Measurements from ENCODE around the gene SUGCT. TPM values are rescaled to one million over a fixed set of nuclear protein-coding genes. Genes with fewer than 3 reads are reported as not detected.

SUGCT gene
- total and polyA plus RNA-seq, 7 donors, result 2.4 to 7.3 (median 3.2) TPM

- Histone ChIP-seq H3K36me3 (ENCODE audit: insufficient read depth in 1 of 2, low read depth in 1 of 2) (no peaks in the 10 kb centered on the region), H3K4me3 (no peak overlapping the region), H3K9me3 (no peaks in the 10 kb centered on the region), H3K4me1 (no peaks in the 10 kb centered on the region), H3K27ac (no peak overlapping the region), H3K27me3 (ENCODE audit: insufficient read depth in 3 of 3, low read length in 2 of 3) (no peaks in the 10 kb centered on the region)
- 23 to 38% (median 31%) methylated on average over 5 of the region's 5 CpGs for WGBS, 3 donors
- DNase-seq, result no peak
- no peak for ATAC-seq
- intact Hi-C loops (cut with DNase I), result no loop called here
- TF ChIP-seq CTCF (IDR thresholded peaks at IDR 0.05), result no peak
Measured at GRCh38 chr7:40583667-40584444, 449.1 kb downstream of the SUGCT start.

GRCh38 chr7:40584667-40585433 is 450.0 kb downstream of the SUGCT start:
- whole genome bisulfite sequencing, 3 donors, result 81 to 84% (median 82%) methylated on average over 4 of the region's 4 CpGs
- Histone ChIP-seq H3K4me3 (no peak overlapping the region), H3K27ac (no peak overlapping the region), H3K36me3 (ENCODE audit: insufficient read depth in 1 of 2, low read depth in 1 of 2) (no peaks in the 10 kb centered on the region), H3K27me3 (ENCODE audit: insufficient read depth in 3 of 3, low read length in 2 of 3) (no peaks in the 10 kb centered on the region), H3K4me1 (no peaks in the 10 kb centered on the region), H3K9me3 (no peaks in the 10 kb centered on the region)
- no peak for TF ChIP-seq CTCF (IDR thresholded peaks at IDR 0.05)
- ATAC-seq, result no peak
- intact Hi-C loops (cut with DNase I), result no loop called here
- no peak for DNase-seq

DNA sequence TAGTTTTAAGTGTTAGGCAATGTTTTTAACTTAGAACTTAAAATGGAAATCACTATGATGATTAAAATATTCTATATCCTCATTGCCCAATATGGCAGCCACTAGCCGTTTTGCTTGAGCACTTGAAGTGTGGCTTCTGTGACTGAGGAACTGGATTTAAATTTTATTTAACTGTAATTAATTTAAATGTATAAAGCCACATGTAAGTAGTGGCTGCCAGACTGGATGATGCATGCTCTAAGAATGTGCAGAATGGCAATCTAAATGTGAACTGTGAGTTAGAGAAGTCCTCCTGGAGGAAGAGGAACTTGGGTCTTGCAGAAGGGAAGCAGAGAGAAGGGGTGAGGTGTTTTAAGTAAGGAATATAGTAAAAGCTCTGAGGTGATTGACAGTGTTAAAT is 451.4 kb downstream of the SUGCT start:
- no peaks in the 10 kb centered on the region for H3K36me3 ChIP-seq (ENCODE audit: insufficient read depth in 1 of 2, low read depth in 1 of 2)
- H3K9me3 ChIP-seq, result no peaks in the 10 kb centered on the region
- intact Hi-C loops (cut with DNase I), result no loop called here
- no peaks in the 10 kb centered on the region for H3K4me1 ChIP-seq
- ATAC-seq (no peak), DNase-seq (no peak)
- 85 to 100% (median 93%) methylated on average over 1 of the region's 1 CpG for WGBS, 3 donors
- no peak overlapping the region for H3K27ac ChIP-seq
- H3K27me3 ChIP-seq (ENCODE audit: insufficient read depth in 3 of 3, low read length in 2 of 3), result no peaks in the 10 kb centered on the region
- no peak overlapping the region for H3K4me3 ChIP-seq
- no peak for TF ChIP-seq CTCF (IDR thresholded peaks at IDR 0.05)

- Histone ChIP-seq H3K36me3 (ENCODE audit: insufficient read depth in 1 of 2, low read depth in 1 of 2) (no peaks in the 10 kb centered on the region), H3K4me3 (no peak overlapping the region), H3K27ac (no peak overlapping the region), H3K27me3 (ENCODE audit: insufficient read depth in 3 of 3, low read length in 2 of 3) (no peaks in the 10 kb centered on the region), H3K9me3 (no peaks in the 10 kb centered on the region), H3K4me1 (no peaks in the 10 kb centered on the region)
- ATAC-seq, result no peak
- no peak for TF ChIP-seq CTCF (IDR thresholded peaks at IDR 0.05)
- no peak for DNase-seq
- intact Hi-C loops (cut with DNase I), result no loop called here
Measured at GRCh38 chr7:40587419-40587818, 452.6 kb downstream of the SUGCT start.
